ENCODE data around the gene DNM1.

GRCh38 chr9:128262687-128263086 is 59.5 kb downstream of the DNM1 start:
- TF ChIP-seq POLR2A (IDR thresholded peaks at IDR 0.05): no peak
- TF ChIP-seq CTCF (IDR thresholded peaks at IDR 0.05): no peak

All from thyroid gland (tissue), 4 donors.